HG03457 (cell line): Measurements from ENCODE around the gene CHI3L1.

Experiments used
- ATAC-seq: cut with Tn5 transposase; IDR thresholded peaks from one replicate; pipeline ENCODE4 v1.9.1; 2021; ENCODE audit warnings: moderate number of reproducible peaks; ENCODE audit not compliant: unreplicated experiment

The CHI3L1 gene

DNA sequence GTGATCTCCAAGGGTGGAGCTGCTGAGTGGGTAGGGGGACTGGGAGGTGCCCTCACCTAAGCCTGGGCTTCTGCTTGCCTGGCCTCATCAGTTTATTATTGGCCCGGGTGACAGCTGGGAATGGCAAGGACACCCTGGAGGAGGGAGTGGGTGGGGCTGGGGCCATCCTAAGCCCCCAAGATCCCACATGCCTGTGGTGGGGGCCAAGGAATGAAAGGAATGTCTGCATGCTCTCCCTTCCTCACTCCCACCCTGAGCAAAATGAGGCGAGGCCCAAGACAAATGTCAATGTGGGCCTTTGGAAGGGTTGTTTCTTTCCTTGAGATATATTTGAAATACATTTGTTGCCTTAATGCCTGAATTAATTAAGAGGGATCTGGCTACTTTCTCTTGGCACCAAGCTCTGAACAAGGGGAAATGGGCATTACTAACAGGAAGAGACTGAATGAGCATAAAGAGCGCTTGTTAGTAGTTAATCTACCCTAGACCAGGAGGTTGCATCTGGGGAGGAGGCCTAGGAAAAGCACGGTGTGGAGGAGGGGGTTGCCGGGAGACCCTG lies 19.7 kb upstream of the CHI3L1 start:
- no peak for ATAC-seq

DNA sequence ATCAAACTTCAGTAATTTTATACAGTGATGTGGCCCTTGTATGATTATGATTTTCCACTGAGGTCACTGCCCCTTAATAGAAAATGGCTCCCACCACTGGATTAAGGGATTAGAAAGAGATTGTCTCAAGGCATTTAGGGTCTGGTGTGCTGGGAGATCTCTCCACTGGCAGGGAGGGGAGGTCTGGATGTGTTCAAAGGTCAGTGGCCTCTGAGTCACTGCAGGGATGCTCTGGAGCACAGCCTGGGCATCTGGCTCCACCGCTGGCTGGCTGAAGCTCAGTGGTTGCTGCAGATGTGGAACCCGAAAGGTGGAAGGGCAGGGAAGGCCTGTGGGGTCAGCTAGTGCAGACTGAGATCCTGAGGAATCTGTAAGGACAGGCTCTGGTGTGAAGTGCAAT lies 18.3 kb upstream of the CHI3L1 start:
- ATAC-seq = no peak

- ATAC-seq = no peak
These were observed 16.1 kb upstream of the CHI3L1 start for GRCh38 chr1:203202431-203203245.

DNA sequence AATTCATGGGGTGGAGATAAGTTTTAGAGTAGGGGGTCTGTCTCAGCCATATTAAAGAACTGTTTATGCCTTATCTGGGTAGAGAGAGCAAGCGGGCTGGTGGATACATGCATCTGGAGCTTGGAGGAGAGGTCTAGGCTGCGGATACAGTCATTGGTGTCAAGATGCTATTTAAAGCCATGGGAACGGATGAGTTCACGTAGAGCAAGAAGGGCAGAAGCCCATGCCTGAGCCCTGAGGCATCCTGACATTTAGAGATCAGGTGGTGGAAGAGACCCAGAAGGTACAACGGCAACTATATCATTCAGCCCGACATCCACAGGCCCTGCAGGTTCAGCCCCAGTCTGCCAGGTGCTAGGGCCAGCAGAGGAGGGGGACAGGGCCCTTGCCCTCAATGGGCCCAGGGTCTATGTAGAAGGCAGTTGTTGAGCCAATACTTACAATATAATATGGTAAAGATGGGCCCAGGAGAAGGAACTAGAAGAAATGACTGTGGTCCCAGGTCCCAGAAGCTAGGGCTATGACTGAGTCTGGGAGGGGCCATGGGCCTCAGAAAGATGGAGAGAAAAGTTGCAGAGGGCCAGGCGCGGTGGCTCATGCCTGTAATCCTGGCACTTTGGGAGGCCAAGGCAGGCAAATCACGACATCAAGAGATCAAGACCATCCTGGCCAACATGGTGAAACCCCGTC lies 15.2 kb upstream of the CHI3L1 start:
- ATAC-seq = no peak

DNA sequence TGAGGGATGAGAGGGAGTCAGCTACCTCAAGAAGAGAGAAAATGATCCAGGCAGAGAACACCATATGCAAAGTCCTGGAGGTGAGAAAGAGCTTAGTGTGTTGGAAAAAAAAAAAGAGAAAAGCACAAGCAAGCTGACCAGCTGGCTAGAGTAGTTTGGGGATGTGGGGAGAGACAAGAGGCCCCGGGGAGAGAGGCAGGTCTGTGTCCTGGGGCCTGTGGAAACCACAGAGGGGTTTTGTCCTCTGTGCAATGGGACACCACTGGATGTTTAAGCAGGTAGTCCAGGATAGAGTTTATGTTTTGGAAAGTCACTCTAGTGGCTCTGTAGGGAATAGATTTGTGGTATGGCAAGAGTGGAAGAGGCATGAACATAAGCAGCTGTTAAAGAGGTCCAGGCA lies 14.4 kb upstream of the CHI3L1 start:
- no peak for ATAC-seq

- no peak for ATAC-seq
These were observed 13.5 kb upstream of the CHI3L1 start for GRCh38 chr1:203199816-203200571.

- no peak for ATAC-seq
These were observed 12.9 kb upstream of the CHI3L1 start for GRCh38 chr1:203199481-203199815.

- ATAC-seq = no peak
These were observed 12.5 kb upstream of the CHI3L1 start for GRCh38 chr1:203199002-203199401.

GRCh38 chr1:203197625-203198024 lies 11.1 kb upstream of the CHI3L1 start:
- ATAC-seq = no peak

GRCh38 chr1:203196371-203196770 lies 9.9 kb upstream of the CHI3L1 start:
- ATAC-seq = no peak

- ATAC-seq = no peak
These were observed 4.4 kb upstream of the CHI3L1 start for GRCh38 chr1:203190949-203191348.

DNA sequence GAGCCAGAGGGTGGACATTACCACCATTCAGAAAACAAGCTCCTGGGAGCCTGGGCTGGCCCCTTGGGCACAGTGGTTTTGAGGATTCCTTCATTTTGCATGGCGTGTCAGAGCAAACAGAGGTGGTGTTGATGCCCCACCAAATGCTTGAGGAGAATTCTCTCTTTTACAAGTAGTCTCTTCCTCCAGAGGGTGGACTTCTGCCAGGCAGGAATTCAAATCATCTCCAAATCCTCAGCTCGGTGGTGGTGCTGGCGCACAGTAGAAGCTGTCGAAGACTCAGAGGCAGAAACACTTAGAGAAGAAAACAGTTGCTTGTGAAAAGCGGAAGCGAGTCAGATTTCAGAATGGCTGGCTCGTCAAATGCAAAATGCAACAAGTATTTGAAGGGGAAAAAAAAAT lies 3.4 kb upstream of the CHI3L1 start:
- no peak for ATAC-seq

DNA sequence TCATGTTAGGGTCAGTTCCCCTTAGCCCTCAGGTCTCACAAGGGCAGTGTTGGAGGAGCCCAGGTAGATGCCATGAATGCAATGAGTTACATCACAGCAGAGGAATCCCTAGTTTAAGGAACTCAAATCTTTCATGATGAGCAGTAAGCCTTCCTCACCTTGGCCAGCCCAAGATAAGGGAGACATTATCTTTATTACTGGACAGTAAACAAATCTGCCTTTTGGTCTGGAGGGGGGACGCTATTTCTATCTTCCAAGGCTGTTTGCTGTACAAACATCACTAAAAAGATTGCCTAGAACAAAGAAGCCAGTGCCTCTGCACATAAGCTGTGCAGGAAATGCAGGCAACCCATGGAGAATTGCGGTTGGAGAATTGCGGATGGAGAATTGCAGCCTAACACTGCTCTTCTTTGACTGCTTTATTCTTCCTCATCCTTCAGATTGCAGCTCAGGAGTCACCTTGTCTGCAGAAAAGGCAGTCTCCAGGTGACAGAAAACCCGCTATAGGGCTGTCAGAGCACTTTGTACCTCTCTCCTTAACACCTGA lies 2.3 kb upstream of the CHI3L1 start:
- ATAC-seq = no peak

- ATAC-seq = no peak
These were observed 1.3 kb upstream of the CHI3L1 start for GRCh38 chr1:203187689-203188264.

DNA sequence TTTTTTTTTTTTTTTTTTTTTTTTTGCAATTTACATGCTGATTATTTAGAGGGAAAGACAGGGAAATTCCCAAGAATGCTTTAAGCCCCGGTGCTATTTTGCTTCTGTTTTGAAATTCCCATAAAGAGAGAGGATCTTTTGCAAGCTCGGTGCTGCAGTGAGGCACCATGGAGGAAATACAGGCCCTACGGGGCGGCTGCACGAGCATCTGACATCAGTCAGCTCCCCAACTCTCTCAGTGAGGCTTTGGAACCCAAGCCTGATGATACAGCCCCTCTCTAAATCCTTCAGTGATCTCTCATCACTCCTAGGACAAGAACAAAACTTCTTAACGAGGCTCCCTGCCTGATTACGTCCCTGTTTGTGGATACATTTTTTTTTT lies 791 bp upstream of the CHI3L1 start:
- no peak for ATAC-seq

DNA sequence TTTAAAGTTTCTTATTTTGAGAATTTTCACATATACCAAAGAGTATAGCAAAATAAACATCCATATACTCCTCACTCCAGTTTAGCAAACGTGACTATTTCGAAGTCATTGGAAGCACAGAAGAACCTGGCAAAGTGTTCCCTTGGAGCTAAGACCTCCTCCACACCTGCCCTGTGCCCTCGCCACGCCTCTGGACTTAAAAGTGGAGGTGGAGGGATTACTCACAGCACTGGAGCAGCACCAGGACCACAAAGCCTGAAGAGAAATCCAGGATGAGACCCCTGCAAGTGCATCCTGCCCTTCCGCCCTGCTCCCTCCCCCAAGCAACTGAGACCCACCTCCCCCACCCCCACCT lies 436 bp downstream of the CHI3L1 start:
- ATAC-seq = no peak

GRCh38 chr1:203185585-203185984 lies 919 bp downstream of the CHI3L1 start:
- no peak for ATAC-seq

DNA sequence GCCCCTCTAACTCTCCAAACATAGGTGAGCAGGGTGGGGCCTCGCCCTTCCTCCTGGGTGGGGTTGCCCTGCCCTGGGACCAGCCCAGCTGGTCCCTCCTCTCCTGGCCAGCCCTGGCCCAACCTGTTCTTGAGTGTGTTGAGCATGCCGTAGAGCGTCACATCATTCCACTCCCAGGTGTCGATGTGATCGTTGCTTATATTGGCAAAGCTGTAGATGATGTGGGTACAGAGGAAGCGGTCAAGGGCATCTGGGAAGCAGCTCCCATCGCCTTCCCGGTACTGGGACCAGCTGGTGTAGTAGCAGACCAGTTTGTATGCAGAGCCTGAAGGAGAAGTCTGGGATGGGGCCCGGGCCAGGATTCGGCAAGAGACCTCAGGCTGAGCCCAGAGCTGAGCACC lies 1.4 kb downstream of the CHI3L1 start:
- ATAC-seq = no peak

DNA sequence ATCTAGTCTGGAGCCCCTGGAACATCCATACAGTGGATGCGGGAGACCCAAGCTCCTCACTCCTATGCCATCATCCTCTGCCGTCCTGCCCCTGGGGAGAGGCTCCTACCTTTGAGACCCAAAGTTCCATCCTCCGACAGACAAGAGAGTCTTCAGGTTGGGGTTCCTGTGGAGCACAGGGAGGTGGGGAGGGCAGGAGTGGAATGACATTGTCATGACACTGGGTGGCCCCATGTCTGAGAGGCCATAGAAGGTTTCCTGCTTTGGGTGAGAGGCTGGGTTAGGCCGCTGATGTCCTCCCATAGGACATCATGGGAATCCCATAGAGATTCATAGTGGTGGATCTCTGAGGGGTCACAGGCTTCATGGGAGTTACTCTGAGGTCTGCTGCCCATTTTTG lies 2.0 kb downstream of the CHI3L1 start:
- no peak for ATAC-seq

- no peak for ATAC-seq
These were observed 2.7 kb downstream of the CHI3L1 start for GRCh38 chr1:203183828-203184227.

DNA sequence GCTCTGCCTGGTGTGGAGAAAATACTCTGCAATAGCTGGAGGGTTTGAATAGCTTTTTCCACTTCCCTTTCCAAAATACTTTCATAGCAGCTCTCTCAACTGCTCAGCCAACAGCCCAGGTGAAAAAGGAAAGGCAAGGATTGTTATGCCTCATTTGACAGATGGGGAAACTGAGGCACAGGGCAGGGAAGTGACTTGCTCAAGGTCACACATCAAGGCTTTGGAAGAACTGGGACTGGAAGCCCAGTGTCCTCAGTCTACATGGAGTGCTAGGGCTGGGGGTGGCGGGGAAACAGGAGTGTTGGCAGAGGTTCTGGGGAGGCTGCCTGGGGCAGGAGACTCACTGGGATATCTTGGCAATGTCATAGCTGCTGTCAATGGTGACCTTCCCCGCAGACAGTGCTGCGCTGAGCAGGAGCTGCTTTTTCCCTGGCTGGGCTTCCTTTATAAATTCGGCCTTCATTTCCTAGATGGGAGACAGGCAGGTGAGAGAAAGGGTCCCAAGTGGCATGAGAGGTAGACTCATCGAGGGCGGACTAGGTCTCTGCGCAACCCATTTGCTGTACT lies 4.0 kb downstream of the CHI3L1 start:
- ATAC-seq = no peak
